HPDE6-E6E7 (cell line): ENCODE measurements around the gene FBXL13.
"Not testable (repeated sequence)": the region's sequence is repeated elsewhere in the genome, so short reads cannot be mapped to it uniquely, and the experiment has no call there.

ENCODE experiments used
- DNase-seq: peaks from one replicate; pipeline ENCODE4 v3.0.0; 2011; ENCODE audit warnings: missing footprints; ENCODE audit errors: extremely low spot score

The FBXL13 gene

DNA sequence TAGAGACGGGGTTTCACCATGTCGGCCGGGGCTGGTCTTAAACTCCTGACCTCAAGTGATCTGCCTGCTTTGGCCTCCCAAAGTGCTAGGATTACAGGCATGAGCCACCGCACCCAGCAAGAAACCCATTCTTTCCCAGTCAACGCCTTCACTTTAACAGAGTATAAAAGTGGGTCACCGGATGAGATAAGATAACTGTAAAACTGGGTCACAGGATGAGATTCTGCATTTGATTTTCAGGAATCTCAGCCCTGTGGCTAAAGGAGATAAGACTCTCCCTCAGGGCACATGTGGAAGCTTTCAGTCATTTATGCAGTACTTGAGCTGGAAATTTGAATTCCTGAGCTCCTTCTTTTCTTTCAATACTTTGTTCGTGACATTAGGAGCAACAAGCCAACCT, 91.0 kb downstream of the FBXL13 start:
- DNase-seq = no peak

DNA sequence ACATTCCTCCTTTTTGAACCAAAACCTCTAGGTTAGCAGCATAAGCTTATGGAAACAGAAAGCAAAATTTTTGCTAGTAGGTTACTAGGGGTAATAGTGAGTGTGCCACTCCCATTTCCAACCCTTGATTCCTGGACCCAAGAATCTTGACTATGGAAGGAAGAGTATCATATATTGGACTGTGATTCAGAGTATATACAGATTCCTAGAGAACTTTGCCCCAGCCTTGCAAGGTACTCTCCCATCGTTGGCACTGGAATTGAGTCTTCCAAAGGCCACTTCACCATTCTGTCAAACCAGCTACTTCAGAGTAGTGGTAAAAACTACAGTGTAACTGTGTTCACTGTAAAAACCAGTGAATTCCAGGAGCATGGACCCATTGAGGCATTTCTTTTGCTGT, 92.4 kb downstream of the FBXL13 start:
- DNase-seq = no peak

DNA sequence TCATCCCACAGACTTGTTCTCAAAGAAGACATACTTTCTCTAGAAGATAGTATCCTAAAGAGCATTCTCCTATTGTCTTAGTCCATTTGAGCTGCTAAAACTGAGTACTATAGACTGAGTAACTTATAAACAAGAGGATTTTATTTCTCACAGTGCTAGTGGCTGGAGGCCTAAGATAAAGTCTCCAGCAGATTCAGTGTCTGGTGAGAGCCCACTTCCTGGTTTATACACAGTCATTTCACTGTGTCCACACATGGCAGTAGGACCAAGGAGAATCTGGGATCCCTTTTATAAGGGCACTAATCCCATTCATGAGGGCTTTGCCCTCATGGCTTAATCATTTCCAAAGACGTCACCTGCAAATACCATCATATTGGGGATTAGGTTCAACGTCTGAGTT, 93.1 kb downstream of the FBXL13 start:
- DNase-seq = no peak

DNA sequence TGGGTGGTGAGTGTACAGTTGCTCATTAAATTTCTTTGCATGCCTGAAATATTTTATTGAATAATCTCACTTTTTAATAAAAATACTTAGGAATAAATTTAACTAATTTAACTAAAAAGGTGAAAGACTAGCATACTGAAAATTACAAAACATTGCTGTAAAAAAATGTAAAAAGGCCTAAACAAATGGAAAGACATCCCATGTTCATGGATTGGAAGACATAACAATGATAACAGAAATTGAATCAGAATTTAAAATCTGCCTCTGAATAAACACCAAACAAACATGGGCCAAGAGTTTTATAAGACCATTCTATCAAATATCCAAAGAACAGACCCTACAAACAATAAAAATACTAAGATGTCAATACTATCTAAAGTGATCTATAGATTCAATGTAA, 94.9 kb downstream of the FBXL13 start:
- DNase-seq = no peak

DNA sequence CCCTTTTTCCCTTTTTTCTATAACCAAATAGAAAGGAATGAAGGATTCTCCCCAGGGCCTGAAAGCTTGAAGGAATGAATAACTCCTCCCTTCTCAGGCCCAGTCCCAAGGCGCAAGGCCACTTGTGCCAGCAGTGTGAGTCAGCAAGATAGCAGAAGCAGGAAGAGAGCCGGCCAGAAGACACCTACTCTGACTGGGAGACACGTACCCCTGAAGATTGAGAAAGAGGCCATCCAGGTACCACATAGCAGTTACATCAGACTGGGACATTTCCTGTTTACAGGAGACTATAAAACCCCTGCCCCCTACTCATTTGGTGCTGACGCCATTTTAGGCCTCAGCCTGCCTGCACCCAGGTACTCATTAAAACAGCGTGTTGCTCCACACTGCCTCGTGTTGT, 96.3 kb downstream of the FBXL13 start:
- peak; percentile 21 for DNase-seq

DNA sequence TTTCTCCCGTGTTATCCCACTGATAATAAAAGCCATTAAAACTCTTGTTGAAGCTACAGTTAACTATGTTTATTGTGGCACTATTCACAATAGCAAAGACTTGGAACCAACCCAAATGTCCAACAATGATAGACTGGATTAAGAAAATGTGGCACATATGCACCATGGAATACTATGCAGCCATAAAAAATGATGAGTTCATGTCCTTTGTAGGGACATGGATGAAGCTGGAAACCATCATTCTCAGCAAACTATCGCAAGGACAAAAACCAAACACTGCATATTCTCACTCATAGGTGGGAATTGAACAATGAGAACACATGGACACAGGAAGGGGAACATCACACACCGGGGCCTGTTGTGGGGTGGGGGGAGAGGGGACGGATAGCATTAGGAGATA, 97.0 kb downstream of the FBXL13 start:
- DNase-seq = not testable (repeated sequence)

DNA sequence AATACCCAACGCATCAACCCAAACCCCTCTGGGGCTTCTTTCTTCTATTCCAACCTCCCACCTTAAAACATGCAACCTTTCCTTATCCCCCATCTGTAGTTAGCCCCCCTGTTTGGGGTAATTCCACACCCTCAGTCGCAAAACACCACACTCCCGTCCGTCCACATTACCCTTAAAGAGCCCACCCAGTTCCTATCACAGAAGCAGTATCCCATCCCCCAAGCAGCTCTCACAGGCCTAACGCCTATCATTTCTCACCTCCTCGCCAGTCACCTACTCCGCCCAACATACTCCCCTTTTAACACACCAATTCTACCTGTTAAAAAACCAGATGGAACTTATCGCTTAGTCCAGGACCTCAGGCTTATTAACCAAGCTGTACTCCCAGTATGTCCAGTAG, 98.1 kb downstream of the FBXL13 start:
- no peak for DNase-seq

DNA sequence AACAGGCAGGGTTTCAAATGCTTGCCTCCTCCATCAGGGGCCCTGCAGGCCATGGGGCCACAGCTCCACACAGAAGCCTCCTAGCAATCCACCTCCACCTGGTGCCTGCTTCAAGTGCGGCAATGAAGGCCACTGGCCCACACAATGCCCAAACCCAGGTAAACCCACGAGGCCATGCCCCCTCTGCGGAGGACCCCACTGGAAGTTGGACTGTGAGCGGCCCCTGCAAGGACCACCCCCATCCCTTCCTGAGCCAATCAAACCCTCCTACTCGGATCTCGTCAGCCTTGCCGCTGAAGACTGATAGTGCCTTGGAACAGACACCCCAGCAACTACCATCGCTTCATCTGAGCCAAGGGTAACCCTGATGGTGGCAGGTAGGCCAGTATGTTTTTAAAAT, 98.7 kb downstream of the FBXL13 start:
- DNase-seq = no peak

DNA sequence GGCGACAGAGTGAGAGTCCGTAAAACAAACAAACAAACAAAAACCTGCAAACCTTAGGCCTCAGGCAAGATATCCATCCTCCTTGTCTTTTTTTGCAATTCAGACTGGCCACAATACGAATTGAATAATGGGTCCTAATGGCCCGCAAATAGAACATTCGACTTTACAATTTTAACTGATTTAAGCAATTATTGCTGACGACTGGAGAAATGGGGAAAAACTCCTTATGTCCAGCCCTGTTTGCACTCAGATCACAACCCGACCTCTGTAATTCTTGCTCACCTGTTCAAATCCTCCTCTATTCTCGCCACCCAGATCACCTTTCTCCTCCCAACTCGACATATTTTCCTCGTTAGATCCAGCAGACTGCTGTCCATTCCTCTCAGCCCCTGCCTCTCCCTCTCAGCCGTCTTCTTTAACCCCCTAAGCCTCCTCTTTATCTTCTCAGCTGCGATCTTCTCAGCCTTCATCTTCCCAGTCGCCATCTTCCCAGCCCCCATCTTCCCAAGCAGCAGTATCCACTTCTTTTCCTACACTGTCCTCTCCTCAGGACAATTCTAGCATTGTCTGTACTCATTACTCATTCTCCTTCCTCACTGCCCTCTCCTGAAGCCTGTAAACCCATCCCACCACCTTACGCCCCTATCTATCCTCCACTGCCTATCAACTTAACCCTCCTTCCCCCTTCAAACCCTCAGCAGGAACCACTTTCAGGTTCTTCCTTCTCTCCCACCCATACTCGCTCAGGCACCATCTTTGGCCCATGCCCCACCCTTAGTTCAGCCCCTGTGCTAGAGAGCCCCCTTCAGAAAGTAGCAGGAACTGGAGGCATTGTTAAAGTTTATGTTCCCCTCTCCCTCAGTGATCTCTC, 100.0 kb downstream of the FBXL13 start:
- no peak for DNase-seq

DNA sequence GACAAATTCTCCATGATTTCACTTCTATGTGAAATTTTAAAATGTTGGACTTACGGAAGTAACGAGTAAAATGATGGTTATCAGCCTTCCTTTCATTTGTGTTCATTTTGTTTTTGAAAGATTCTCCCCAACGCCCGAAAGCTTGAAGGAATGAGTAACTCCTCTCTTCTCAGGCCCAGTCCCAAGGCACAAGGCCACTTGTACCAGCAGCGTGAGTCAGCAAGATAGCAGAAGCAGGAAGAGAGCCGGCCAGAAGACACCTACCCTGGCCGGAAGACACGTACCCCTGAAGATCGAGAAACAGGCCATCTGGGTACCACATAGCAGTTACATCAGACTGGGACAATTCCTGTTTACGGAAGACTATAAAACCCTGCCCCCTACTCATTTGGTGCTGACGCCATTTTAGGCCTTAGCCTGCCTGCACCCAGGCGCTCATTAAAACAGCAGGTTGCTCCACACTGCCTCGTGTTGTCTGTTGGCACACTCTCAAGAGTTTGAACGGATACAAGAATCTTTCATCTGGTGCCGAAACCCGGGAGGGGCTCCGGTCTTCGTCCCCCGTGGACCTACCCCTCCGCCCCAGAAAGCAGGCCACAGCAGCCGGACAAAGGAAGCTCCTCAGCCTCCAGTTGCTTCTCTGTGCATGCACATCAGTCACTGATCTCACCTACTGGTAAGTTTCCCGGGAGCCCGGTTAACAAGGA, 101.3 kb downstream of the FBXL13 start:
- DNase-seq = no peak

DNA sequence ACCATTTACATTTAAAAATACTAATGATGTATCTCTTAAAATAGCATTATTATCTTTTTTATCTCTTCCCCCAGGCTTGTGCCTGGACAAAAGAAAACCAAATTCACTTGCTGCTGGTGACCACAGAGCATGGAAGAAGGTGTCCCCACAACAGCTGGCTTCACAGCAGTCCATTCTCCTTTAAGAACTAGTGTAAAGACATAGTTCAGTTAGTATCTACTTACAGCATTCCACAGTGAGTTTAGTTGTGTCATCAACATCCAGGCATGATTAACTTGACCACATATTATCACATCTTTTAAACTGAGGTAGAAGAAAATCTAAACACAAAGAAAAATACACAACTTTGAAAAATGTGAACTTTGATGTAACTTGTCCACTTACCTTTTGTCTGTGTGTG, 106.8 kb downstream of the FBXL13 start:
- no peak for DNase-seq

DNA sequence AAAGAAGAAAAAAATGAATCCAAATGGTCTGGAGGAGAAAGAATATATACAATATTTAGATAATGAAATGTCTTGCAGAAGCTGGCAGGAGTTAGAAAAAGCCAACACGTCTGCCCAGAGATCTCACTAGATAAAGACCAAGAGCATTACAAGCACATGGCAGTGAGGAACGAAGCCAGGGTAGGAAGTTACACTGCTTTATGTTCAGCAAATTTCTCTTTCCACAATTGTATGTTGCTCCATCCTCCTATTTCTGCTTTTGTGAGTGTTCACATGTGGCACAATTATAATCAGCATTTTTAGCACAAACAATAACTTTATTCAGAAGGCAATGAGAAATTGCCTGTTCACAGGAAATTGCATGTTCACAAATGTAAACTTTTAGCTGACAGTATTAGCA, 108.1 kb downstream of the FBXL13 start:
- no peak for DNase-seq

DNA sequence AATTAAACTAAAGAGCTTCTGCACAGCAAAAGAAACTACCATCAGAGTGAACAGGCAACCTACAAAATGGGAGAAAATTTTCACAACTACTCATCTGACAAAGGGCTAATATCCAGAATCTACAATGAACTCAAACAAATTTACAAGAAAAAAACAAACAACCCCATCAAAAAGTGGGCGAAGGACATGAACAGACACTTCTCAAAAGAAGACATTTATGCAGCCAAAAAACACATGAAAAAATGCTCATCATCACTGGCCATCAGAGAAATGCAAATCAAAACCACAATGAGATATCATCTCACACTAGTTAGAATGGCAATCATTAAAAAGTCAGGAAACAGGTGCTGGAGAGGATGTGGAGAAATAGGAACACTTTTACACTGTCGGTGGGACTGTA, 112.6 kb downstream of the FBXL13 start:
- not testable (repeated sequence) for DNase-seq

DNA sequence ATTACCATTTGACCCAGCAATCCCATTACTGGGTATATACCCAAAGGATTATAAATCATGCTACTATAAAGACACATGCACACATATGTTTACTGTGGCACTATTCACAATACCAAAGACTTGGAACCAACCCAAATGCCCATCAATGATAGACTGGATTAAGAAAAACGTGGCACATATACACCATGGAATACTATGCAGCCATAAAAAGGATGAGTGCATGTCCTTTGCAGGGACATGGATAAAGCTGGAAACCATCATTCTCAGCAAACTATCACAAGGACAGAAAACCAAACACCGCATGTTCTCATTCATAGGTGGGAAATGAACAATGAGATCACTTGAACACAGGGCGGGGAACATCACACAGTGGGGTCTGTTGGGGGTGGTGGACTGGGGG, 116.6 kb downstream of the FBXL13 start:
- not testable (repeated sequence) for DNase-seq

DNA sequence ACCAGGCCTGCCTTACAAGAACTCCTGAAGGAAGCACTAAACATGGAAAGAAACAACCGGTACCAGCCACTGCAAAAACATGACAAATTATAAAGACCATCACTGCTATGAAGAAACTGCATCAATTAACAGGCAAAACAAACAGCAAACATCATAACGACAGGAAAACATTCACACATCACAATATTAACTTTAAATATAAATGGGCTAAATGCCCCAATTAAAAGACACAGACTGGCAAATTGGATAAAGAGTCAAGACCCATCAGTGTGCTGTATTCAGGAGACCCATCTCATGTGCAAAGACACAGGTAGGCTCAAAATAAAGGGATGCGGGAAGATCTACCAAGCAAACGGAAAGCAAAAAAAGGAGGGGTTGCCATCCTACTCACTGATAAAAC, 120.2 kb downstream of the FBXL13 start:
- DNase-seq = not testable (repeated sequence)

DNA sequence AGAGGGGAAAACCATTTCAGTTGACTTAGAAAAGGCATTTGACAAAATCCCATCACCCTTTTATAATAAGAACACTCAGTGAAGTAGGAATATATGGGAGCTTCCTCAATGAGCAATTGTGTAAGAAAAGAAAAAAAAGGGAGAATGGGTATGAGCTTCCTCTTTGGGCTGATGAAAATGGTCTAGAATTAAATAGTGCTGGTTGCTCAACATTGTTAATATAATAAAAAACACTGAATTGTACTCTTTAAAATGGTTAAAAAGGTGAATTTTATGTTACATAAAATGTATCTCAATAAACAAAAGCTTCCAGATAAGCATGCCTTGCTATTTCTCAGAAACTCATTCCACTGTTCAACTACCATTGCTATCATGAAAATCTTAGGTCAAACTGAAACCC, 121.2 kb downstream of the FBXL13 start:
- DNase-seq = no peak

DNA sequence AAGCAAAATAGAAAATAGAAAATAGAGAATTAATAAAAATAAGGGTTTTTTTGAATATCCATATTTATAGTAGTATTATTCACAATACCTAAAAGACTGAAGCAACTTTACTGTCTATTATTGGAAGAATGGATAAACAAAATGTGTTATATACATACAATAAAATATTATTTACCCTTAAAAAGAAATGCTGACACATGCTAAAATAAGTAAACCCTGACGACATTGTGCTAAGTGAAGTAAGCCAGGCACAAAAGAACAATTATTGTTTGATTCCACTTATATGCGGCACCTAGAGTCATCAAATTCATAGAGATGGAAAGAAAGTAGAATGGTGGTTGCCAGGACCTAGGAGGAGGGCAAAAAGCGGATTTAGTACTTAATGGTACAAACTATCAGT, 122.8 kb downstream of the FBXL13 start:
- DNase-seq = no peak

DNA sequence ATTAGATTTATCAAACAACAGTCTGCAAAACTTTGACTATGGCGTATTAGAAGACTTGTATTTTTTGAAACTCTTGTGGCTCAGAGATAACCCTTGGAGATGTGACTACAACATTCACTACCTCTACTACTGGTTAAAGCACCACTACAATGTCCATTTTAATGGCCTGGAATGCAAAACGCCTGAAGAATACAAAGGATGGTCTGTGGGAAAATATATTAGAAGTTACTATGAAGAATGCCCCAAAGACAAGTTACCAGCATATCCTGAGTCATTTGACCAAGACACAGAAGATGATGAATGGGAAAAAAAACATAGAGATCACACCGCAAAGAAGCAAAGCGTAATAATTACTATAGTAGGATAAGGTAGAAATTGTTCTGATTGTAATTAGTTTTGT, 130.4 kb downstream of the FBXL13 start:
- DNase-seq = no peak

DNA sequence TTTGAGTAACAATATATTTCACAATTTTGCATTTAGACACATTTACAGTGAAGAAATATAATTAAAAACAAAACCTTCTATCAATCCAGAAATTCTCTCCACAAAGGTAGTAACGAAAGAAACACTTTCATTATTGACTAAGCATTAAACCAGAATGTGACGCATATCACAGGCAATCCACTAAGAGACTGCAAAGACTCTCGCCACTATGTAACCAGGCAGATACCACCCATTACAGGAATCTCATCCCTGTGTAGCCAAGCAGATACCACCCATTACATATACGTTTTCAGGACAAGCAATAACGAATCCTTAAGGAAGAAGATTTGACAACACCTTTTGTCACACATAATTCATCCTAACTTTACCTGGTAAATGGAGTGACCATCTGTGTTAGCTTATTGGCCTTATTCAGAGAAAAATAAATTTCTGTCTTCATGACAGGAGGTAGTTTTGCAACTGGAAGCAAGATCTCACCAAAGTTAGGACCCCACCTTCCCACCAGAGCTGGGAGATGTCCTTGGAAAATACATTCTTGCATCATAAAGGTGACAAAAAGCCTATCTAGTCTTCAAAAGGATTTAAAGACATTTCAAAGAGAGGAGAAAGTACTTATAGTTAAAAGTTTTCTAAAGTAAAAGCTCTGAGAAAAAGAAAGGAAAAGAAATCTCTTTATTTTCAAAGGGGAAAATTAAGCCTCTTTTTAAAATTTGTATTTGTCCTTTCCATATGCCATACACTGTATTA, 131.0 kb downstream of the FBXL13 start:
- no peak for DNase-seq

DNA sequence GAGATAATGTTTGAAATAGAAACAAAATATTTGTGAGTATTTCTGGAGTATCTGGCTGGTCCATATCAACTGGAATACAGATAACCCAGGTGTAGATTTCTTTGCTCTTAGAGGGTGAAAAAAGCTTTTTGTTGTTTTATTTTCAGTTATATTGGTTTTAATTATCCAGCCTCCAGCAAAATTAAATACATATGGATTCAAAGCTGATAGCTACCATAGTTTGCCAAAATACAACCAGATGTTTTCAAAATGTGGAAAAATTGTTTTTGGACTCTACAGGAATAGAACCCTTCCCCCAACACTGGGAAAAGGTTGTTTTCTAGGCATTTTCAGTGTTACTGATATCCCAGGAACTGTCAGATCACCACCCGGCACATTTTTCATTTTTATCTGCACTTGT, 131.7 kb downstream of the FBXL13 start:
- DNase-seq = no peak

DNA sequence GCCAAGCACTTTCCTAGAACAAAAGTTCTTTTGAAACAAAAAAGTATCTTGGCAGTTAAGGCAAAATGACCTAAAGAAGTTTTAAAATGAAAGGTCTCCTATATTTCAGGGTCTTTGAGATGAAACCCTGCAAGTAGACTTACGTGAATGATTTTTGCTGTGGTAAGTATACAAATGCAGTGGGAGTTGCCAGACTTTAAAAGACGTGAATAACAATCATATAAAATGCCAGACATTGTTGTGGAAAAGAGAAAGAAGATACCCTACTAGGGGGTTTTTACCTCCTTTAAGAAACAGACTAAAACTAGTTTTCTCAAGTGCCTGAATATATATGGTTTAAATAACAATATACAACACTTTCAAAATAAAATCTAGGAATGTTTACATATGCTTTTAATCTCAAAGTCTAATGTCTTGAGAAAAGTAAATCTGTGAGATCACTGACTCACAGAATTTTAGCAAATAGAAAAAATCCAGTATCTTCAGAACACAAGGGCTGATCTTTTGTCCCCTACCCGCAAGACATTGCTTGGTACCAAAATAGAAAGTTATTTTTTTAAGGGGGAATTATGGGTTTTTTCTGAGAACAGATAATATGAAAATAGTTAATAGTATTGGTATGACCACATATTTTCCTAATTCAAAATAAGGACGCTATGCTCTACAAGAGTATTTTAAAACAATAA, 132.3 kb downstream of the FBXL13 start:
- no peak for DNase-seq

DNA sequence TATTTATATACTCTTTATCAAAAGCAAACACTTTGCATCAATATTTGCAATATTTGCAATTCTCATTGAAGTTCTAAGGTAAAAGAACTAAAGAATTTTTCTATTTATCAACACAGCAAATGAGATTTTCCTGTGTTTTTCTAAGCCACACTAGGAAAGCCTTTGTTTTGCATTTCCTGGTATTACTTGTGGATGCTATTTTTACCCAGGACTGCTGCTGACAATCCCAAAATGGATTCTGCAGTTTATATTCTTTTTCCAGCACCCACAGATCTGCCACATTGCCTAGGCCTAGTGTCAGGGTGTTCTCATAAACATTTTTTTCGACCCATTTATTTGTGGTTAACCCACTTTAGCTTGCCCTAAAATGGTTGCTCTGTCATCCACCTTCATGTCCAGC, 135.9 kb downstream of the FBXL13 start:
- DNase-seq = no peak
